ENCODE measurements around the gene ANGEL1. TPM values are rescaled to one million over a fixed set of nuclear protein-coding genes. Genes with fewer than 3 reads are reported as not detected.

Gene ANGEL1
- total and polyA plus RNA-seq, 2 of the 13 experiments (the other 11 are each of a cell fraction or from before 2014, with no cell fraction given) = 14.3 to 20.1 TPM

DNA sequence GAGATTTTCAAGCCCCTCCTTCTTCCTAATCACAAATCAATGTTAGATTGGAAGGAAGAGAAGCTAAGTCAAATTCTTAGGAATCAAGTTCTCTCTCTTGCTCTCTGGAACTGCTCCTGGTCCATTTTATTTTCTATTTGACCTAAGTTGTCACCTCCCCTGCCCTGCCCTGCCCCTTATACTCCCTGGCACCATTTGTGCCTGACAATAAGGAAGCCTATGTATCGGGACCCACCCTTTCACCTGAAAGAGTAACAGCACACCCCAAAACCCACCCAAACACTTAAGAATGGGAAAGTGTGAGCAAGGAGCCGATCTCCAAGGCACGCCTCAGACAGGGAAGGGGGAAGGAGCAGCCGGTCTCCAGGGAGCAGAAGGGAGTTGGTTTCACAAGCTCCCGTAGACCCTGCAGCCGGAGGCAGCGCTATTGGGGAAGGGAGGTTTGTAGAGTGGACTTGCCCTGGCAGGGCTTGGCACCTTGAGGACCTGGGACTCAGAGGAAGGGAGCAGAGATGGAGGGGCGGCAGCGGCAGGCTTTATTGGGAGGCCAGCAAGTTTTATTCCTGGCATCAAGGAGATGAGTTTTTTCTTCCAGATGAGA lies 15.1 kb upstream of the ANGEL1 start:
- H3K9me3 ChIP-seq (ENCODE audit: low read length) = no peaks in the 10 kb centered on the region
- no peak overlapping the region for H3K27ac ChIP-seq (ENCODE audit: extremely low read length, insufficient read depth, low read length)
- H3K4me2 ChIP-seq (ENCODE audit: low read depth, low read length) = no peak overlapping the region
- H3K36me3 ChIP-seq (replicated peaks in 1 of 2; ENCODE audit: control insufficient read depth in 1 of 2, insufficient read depth in 2 of 2, low read length in 2 of 2) = no peaks in the 10 kb centered on the region
- H3K9ac ChIP-seq (ENCODE audit: insufficient read depth, low read depth, low read length) = no peak overlapping the region
- H3K27me3 ChIP-seq (ENCODE audit: control insufficient read depth in 1 of 2, insufficient read depth in 2 of 2, low read length in 2 of 2) = no peaks in the 10 kb centered on the region
- H3K4me1 ChIP-seq (ENCODE audit: insufficient read depth, low read length) = peaks cover 46% of the 10 kb centered on the region
- FAIRE-seq (no peak), DNase-seq (ENCODE audit: low spot score) (no peak), ATAC-seq (no peak)
- no TSS peak for BruUV-seq (replicated peaks)
- TF ChIP-seq, protein P1, sequence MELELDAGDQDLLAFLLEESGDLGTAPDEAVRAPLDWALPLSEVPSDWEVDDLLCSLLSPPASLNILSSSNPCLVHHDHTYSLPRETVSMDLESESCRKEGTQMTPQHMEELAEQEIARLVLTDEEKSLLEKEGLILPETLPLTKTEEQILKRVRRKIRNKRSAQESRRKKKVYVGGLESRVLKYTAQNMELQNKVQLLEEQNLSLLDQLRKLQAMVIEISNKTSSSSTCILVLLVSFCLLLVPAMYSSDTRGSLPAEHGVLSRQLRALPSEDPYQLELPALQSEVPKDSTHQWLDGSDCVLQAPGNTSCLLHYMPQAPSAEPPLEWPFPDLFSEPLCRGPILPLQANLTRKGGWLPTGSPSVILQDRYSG (CRISPR knock-in tag; IDR thresholded peaks at IDR 0.05) = no peak
- TF ChIP-seq ZNF431 (CRISPR knock-in tag; IDR thresholded peaks at IDR 0.05; ENCODE audit: borderline replicate concordance, low read depth) (no peak), TBX3 (IDR thresholded peaks at IDR 0.05; ENCODE audit: borderline replicate concordance) (no peak), ISX (CRISPR knock-in tag; conservative IDR thresholded peaks at IDR 0.05) (no peak), REL (CRISPR knock-in tag; conservative IDR thresholded peaks at IDR 0.05) (no peak), FLYWCH1 (CRISPR knock-in tag; IDR thresholded peaks at IDR 0.05) (no peak), ATF7 (IDR thresholded peaks at IDR 0.05) (no peak), ATF7 (CRISPR knock-in tag; IDR thresholded peaks at IDR 0.05) (no peak), TOPORS (CRISPR knock-in tag; IDR thresholded peaks at IDR 0.05) (no peak), RBFOX2 (IDR thresholded peaks at IDR 0.05; ENCODE audit: low read depth, low read length) (no peak), HNRNPH1 (optimal IDR thresholded peaks at IDR 0.05; ENCODE audit: low read depth, low read length) (no peak), FOXA3 (CRISPR knock-in tag; IDR thresholded peaks at IDR 0.05) (no peak), POLR2G (IDR thresholded peaks at IDR 0.05; ENCODE audit: low read depth, low read length) (no peak), FOXO1 (CRISPR knock-in tag; IDR thresholded peaks at IDR 0.05) (no peak), ZFP1 (CRISPR knock-in tag; IDR thresholded peaks at IDR 0.05) (no peak), ZNF790 (CRISPR knock-in tag; IDR thresholded peaks at IDR 0.05; ENCODE audit: borderline replicate concordance) (no peak), ZFY (CRISPR knock-in tag; IDR thresholded peaks at IDR 0.05) (no peak)
- TF ChIP-seq, protein P2, sequence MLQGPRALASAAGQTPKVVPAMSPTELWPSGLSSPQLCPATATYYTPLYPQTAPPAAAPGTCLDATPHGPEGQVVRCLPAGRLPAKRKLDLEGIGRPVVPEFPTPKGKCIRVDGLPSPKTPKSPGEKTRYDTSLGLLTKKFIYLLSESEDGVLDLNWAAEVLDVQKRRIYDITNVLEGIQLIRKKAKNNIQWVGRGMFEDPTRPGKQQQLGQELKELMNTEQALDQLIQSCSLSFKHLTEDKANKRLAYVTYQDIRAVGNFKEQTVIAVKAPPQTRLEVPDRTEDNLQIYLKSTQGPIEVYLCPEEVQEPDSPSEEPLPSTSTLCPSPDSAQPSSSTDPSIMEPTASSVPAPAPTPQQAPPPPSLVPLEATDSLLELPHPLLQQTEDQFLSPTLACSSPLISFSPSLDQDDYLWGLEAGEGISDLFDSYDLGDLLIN (CRISPR knock-in tag; IDR thresholded peaks at IDR 0.05; ENCODE audit: borderline replicate concordance) = no peak
- TF ChIP-seq, protein P3, sequence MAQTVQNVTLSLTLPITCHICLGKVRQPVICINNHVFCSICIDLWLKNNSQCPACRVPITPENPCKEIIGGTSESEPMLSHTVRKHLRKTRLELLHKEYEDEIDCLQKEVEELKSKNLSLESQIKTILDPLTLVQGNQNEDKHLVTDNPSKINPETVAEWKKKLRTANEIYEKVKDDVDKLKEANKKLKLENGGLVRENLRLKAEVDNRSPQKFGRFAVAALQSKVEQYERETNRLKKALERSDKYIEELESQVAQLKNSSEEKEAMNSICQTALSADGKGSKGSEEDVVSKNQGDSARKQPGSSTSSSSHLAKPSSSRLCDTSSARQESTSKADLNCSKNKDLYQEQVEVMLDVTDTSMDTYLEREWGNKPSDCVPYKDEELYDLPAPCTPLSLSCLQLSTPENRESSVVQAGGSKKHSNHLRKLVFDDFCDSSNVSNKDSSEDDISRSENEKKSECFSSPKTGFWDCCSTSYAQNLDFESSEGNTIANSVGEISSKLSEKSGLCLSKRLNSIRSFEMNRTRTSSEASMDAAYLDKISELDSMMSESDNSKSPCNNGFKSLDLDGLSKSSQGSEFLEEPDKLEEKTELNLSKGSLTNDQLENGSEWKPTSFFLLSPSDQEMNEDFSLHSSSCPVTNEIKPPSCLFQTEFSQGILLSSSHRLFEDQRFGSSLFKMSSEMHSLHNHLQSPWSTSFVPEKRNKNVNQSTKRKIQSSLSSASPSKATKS (CRISPR knock-in tag; IDR thresholded peaks at IDR 0.05) = no peak
- WGBS (ENCODE audit: low lambda C conversion rate) = 91% methylated on average over 9 of the region's 9 CpGs
- POLR2A ChIA-PET = interaction anchor here (6.4 kb wide), 1 partner anchor 15 kb away, joined by 62 read pairs; the partner anchor contains the start of gene ANGEL1
- H3K79me2 ChIP-seq (ENCODE audit: insufficient read depth, low read length) = no peaks in the 10 kb centered on the region
- H3K4me3 ChIP-seq (replicated peaks in 1 of 3; ENCODE audit: insufficient read depth in 1 of 3, low read depth in 2 of 3, low read length in 3 of 3) = no peak overlapping the region
- no peak overlapping the region for H2AFZ ChIP-seq (ENCODE audit: low read length)
- H4K20me1 ChIP-seq (ENCODE audit: insufficient read depth, low read length) = no peaks in the 10 kb centered on the region
- intact Hi-C loops (cut with micrococcal nuclease; ENCODE audit: unreplicated experiment) = no loop called here
- in situ Hi-C loops (cut with HindIII; ENCODE audit: extremely low pct_ligation_motif_present, low pct_unique_long_range_greater_than_20kb) = no loop called here
- CTCF ChIA-PET (ENCODE audit: low intra/inter-chr PET ratio, low total read pairs) = no interaction called here

Measured in HepG2 (cell line).